ENCODE measurements around the gene STK32B. TPM values are rescaled to one million over a fixed set of nuclear protein-coding genes. Genes with fewer than 3 reads are reported as not detected.
"Not testable (repeated sequence)": the region's sequence is repeated elsewhere in the genome, so short reads cannot be mapped to it uniquely, and the experiment has no call there.

STK32B gene
- polyA plus RNA-seq, 4 donors: 3.2 to 11.3 (median 9.8) TPM

- DNase-seq (ENCODE audit: low read depth in 4 of 4, low spot score in 3 of 4): no peak
Observed at GRCh38 chr4:5156682-5157081, 105.4 kb downstream of the STK32B start.

- DNase-seq (ENCODE audit: low read depth in 4 of 4, low spot score in 3 of 4): no peak
Observed at GRCh38 chr4:5157791-5158770, 106.8 kb downstream of the STK32B start.

- no peak for DNase-seq (ENCODE audit: low read depth in 4 of 4, low spot score in 3 of 4)
Observed at GRCh38 chr4:5158825-5159224, 107.5 kb downstream of the STK32B start.

DNA sequence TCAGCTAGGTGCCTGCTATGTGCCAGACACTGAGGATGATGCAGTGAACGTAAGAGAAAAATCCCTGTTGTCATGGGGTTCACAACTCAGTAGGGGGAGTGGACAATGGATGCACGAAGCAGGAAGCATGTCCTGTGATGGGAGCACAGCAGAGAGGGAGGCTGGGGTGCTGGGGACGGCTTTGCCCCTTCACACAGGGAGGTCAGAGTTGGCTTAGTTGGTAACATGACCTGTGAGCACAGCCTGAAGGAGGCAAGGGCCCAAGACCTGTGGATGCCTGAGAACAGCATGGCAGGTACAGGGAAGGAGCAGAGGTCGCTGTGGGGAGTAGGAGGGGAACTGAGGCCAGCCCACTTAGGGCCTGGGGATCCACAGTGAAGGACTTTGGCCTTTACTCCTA is 109.4 kb downstream of the STK32B start:
- DNase-seq (ENCODE audit: low read depth in 4 of 4, low spot score in 3 of 4): no peak

DNA sequence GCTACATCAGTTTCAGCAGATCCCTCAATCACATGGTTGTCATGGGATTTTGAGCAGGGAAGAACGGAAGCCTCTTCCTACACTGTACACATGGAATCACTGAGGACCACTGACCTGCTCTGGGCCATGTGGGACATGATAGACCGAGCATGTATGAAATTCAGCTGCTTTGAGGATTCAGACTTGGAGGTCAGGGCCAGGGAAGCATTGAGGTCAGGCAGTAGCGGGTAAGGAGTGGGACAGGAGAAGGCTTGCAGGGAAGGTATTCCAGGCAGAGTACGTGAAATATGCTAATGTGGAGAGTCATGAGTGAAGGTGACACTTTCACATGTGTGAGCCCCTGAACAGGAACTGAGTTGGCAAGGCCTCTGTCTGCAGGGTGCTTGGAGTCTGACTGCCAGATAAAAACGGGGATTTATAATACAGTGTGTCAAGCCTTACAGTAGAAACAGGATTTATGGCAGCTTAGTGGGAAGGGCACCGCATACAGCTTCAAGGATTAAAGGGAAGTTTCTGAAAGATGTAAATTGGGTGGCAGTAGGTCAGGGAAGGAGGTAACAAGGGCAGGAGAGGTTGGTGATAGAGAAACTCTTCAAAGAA is 111.7 kb downstream of the STK32B start:
- DNase-seq (ENCODE audit: low read depth in 4 of 4, low spot score in 3 of 4): no peak

GRCh38 chr4:5164221-5164912 is 113.1 kb downstream of the STK32B start:
- no peak for DNase-seq (ENCODE audit: low read depth in 4 of 4, low spot score in 3 of 4)

DNA sequence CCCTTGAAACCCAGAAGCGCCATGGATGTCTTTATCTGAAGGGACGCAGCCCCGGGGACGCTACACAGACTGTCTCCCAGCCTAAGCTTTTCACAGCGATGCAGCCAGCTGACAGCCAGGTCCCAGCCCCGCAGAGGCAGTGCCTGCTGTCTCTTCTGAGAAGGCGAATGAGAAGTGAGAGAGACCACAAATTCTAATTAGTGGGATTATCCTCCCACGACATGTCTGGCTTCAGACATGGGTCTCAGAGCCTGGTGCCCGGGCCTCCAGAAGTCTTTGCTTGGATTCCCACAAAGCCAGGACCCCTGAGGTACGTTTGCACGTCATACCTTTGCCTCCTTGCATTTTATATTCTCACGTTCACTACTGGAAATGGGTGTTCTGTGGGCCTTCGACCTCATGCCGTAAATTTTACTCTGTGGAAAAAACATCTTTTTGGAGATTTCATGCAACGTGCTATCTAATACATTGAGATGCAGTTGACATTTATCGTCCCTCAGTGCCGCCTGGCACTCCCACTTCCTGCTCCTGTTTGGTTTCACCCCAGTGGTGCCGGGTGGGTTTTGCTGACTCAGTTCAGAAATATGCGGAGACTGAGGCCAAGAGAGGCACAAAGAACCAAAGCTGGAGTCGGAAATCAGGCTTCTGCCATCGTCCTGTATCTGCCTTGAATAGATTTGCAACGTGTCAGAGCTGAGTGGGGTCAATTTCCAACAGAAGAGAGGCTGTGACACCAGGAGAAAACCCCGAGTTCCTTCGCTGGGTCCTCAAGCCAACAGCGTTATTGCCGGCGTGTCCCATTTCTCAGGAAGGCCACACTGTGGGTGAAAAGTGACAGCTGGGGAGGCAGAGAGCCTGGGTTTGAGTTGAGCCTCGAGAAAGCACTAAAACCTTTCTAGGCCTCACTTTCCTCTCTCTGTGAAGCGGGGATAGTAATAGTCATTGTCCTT is 114.4 kb downstream of the STK32B start:
- DNase-seq (ENCODE audit: low read depth in 4 of 4, low spot score in 3 of 4): no peak

DNA sequence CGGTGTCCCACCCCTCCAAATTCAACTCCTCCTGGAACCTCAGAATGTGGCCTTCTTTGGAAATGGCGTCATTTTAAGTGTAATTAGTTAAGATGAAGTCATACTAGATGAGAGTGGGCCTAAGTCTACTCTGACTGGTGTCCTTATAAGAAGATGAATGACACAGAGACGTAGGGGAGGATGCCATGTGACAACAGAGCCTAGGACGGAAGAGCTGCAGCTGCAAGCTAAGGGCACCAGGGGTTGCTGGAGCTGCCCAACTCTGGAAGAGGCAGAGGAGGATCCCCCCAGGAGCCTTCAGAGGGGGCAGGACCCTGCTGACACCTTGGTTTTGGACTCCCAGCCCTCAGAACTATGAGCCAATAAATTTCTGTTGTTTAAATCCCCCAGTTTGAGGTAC is 115.1 kb downstream of the STK32B start:
- no peak for DNase-seq (ENCODE audit: low read depth in 4 of 4, low spot score in 3 of 4)

- no peak for DNase-seq (ENCODE audit: low read depth in 4 of 4, low spot score in 3 of 4)
Observed at GRCh38 chr4:5168891-5169290, 117.6 kb downstream of the STK32B start.

DNA sequence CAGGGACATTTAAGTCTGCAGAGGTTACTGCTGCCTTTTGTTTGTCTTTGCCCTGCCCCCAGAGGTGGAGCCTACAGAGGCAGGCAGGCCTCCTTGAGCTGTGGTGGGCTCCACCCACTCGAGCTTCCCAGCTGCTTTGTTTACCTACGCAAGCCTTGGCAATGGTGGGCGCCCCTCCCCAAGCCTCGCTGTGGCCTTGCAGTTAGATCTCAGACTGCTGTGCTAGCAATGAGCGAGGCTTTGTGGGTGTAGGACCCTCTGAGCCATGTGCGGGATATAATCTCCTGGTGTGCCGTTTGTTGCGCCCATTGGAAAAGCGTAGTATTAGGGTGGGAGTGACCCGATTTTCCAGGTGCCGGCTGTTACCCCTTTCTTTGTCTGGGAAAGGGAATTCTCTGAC is 124.6 kb downstream of the STK32B start:
- DNase-seq (ENCODE audit: low read depth in 4 of 4, low spot score in 3 of 4): not testable (repeated sequence)

DNA sequence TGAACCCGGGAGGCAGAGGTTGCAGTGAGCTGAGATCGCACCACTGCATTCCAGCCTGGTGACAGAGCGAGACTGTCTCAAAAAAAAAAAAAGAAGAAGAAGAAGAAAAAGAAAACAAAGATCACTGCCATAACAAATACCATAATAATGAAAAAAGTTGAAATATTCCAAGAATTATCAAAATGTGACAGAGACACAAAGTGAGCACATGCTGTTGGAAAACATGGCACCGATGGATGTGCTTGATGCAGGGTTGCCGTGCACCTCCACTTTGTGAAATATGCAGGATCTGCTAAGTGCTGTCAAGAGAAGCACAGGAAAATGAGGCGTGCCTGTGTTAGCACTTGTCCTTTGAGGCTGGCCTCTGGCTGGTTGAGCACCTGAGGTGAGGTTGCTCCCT is 133.3 kb downstream of the STK32B start:
- no peak for DNase-seq (ENCODE audit: low read depth in 4 of 4, low spot score in 3 of 4)

DNA sequence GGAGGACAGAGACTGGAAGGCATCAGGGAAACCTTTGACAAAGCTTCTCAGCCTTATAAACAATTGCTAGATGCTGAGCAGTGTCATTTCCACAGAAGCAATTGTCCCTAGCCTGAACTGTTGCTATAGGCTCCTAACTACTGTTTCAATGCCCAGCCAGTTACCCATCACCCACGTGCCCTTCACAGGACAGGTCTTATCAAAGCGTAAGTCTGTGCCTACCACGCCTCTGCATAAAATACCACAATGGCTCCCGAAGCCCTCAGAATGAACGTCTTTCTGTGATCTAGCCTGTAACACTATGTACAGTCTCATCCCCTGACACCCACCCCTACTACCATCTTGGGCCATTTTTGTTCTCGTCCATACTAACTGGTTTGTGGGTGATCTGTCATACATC is 134.3 kb downstream of the STK32B start:
- DNase-seq (ENCODE audit: low read depth in 4 of 4, low spot score in 3 of 4): no peak

DNA sequence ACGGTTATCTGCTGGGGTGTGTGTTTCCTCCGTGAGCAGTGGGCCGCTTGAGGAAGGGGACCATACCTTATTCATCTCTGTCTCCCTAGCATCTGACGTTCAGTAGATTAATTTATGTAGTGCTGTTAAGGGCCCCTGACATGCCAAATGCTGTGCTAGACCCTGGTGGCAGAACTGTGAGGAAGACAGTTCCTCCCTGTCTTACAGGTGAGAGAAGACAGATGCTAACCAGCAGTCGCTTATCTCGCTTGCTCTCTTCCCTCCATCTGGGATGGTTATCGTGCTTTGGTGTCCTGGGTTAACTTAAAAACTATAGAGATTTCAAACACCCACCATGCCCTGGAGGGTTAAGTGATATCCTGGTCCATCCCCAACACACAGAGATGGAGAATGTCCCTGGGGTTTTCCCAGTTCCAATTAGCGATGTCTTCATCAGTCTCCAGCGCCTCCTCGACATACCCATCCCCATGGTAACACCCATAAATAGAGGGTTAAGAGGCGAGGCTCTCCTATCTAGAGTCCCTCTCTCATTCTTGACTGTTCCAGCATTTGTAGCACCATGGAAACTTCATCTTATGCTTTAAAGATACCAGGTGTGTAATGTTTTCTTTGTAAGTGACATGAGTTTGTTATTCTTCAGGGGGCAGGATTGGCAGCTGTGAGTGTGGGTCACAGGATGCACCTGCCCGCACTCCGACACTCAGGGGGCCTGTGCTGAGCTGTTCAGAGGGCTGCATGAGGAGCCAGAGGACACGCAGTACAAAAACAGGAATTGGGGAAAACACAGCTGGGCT is 135.2 kb downstream of the STK32B start:
- no peak for DNase-seq (ENCODE audit: low read depth in 4 of 4, low spot score in 3 of 4)

DNA sequence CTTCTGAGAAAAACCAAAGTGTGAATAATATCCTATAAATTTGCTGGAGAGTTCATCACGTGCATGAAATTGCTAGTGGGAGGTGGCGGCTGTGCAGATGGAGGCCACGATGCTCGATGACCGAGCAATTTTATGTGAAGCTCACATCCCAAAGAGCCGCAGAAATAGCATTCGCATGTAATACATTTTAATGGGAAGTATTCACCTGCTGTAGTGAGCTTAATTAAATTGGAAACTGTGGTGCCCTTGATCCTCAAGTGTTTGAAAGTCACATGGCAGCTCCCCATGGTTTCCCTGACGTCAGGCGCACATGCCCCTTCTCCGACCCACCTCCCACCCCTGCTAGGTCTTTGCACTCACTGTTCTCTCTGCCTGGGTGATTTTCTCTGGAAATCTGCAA is 136.8 kb downstream of the STK32B start:
- DNase-seq (ENCODE audit: low read depth in 4 of 4, low spot score in 3 of 4): no peak

GRCh38 chr4:5191831-5192230 is 140.6 kb downstream of the STK32B start:
- DNase-seq (ENCODE audit: low read depth in 4 of 4, low spot score in 3 of 4): no peak

DNA sequence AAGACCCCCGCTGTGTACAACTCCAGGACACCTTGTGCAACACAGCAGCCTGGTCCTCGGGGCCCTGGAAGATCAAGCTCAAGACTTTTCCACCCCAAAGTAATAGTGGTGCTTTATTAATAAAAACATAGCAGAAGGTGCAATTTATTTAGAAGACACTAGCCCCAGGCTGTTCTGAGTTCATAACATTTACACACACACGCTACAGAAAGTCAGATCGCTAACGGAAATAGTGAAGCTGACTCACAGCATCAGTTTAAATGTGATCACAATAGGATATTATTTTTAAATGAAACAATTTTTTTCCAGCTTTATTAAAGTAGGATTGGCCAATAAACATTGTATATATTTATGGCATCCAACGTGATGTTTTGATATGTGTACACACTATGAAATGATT is 141.0 kb downstream of the STK32B start:
- DNase-seq (ENCODE audit: low read depth in 4 of 4, low spot score in 3 of 4): no peak

DNA sequence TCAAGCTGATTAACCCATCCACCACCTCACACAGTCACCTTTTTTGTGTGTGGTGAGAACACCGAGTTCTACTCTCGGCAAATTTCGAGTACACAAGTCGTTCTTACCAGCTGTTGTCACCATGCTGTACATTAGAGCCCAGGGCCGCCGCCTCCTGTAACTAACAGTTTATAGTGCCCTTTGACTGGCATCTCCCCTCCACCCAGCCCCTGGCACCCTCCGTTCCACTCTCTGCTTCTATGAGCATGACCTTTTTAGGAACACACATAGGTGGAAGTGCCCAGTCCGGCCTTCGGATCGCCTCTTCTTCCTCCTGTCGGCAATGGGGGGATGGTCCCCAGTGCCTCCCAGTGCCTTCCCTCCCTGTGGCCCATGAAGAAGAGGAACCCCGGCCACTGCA is 141.4 kb downstream of the STK32B start:
- no peak for DNase-seq (ENCODE audit: low read depth in 4 of 4, low spot score in 3 of 4)

DNA sequence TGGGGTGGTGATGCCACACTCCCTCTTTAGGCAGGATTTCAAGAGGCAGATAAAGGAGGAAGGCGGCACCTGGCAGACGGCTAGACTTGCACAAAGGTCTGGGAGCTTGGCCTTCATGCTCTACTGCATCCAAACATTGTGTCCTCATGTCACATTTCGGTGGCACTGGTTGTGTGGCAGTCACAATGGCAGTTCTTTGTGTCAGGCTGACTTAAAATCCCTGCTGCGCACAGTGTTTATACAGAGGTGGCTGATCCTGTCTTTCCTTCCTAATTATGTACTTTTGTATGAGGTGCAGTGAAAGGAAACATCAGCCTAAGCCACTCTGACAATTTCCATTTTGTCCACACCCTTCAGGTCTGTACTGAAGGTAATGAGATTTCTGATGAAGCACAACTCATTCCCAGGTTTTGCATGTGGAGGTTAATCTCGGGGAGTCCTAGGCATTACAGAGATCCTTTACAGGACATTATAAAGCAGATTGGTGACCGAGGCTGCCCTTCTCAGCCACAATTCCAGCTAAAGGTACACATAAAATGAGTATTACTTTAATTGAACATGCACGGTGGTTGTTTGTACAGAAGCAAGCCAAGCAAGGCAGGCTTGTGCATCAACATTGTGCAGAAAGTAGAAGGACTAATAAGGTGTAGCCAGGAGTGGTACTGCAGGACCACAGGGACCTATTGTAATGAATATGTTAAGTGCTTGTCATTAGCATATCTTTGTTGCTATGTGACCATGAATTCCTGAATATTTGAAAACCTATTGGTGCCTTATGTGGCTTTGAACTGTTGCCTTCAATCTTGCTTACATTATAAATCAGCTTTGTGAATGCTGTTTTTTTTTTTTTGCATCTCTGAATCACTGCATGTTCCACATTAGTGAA is 147.6 kb downstream of the STK32B start:
- no peak for DNase-seq (ENCODE audit: low read depth in 4 of 4, low spot score in 3 of 4)

- DNase-seq (ENCODE audit: low read depth in 4 of 4, low spot score in 3 of 4): no peak
Observed at GRCh38 chr4:5199912-5200311, 148.6 kb downstream of the STK32B start.

Measured in left renal pelvis (tissue), 4 donors.